Measurements from ENCODE around the gene PNKD.

The PNKD gene

GRCh38 chr2:218332920-218333645 lies 62.8 kb downstream of the PNKD start:
- no peak overlapping the region for H3K4me3 ChIP-seq (ENCODE audit: control insufficient read depth, low read depth, low read length)
- DNase-seq (ENCODE audit: low read depth), result no peak
- no peak for TF ChIP-seq CTCF (IDR thresholded peaks at IDR 0.05; ENCODE audit: control insufficient read depth, insufficient read depth, low read depth, low read length, missing control alignments)

GRCh38 chr2:218334531-218334930 lies 64.2 kb downstream of the PNKD start:
- DNase-seq (ENCODE audit: low read depth), result no peak
- TF ChIP-seq CTCF (IDR thresholded peaks at IDR 0.05; ENCODE audit: control insufficient read depth, insufficient read depth, low read depth, low read length, missing control alignments), result no peak
- H3K4me3 ChIP-seq (ENCODE audit: control insufficient read depth, low read depth, low read length), result no peak overlapping the region

GRCh38 chr2:218340656-218341055 lies 70.3 kb downstream of the PNKD start:
- no peak overlapping the region for H3K4me3 ChIP-seq (ENCODE audit: control insufficient read depth, low read depth, low read length)
- no peak for DNase-seq (ENCODE audit: low read depth)
- TF ChIP-seq CTCF (IDR thresholded peaks at IDR 0.05; ENCODE audit: control insufficient read depth, insufficient read depth, low read depth, low read length, missing control alignments), result no peak

DNA sequence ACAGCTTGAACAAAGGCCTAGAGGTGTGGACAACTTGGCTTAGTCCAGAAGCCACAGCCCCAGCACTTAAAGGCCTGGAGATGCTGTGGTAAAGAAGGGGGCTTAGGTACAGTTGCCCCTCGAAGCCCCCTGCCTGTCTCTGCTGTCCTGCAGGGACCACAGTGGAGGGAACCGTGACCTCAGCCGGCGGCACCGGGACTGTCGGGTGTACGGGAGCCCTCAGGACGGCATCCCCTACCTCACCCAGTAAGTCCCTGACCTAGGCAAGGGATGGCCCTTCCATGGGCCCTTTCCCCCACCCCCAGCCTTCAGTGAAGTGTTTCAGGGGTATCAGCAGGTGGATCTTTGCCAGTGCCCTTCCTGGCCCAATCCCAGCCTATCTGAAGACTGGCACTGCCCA lies 71.1 kb downstream of the PNKD start:
- no peak overlapping the region for H3K4me3 ChIP-seq (ENCODE audit: control insufficient read depth, low read depth, low read length)
- DNase-seq (ENCODE audit: low read depth), result no peak
- TF ChIP-seq CTCF (IDR thresholded peaks at IDR 0.05; ENCODE audit: control insufficient read depth, insufficient read depth, low read depth, low read length, missing control alignments), result no peak

GRCh38 chr2:218342837-218343236 lies 72.5 kb downstream of the PNKD start:
- no peak overlapping the region for H3K4me3 ChIP-seq (ENCODE audit: control insufficient read depth, low read depth, low read length)
- no peak for TF ChIP-seq CTCF (IDR thresholded peaks at IDR 0.05; ENCODE audit: control insufficient read depth, insufficient read depth, low read depth, low read length, missing control alignments)
- no peak for DNase-seq (ENCODE audit: low read depth)

- peak; percentile 33 for DNase-seq (ENCODE audit: low read depth)
- H3K4me3 ChIP-seq (ENCODE audit: control insufficient read depth, low read depth, low read length), result no peak overlapping the region
- TF ChIP-seq CTCF (IDR thresholded peaks at IDR 0.05; ENCODE audit: control insufficient read depth, insufficient read depth, low read depth, low read length, missing control alignments), result no peak
Observed at GRCh38 chr2:218343591-218343990, 73.3 kb downstream of the PNKD start.
